Stomach smooth muscle (tissue), 2 donors: ENCODE measurements around the gene EGFLAM.

Experiments used
- H3K27ac ChIP-seq: one replicate; pipeline ENCODE4 v1.7.0; 2013; ENCODE audit warnings: mild to moderate bottlenecking, low read length, inconsistent platforms
- H3K27me3 ChIP-seq, 2 donors: one replicate each; pipeline ENCODE4 v1.7.0; 2013; ENCODE audit warnings: low read length in 2 of 2; ENCODE audit not compliant: insufficient read depth in 2 of 2, control insufficient read depth in 1 of 2
- H3K36me3 ChIP-seq, 2 donors: one replicate each; pipeline ENCODE4 v1.7.0; 2013; ENCODE audit warnings: low read length in 2 of 2; ENCODE audit not compliant: control insufficient read depth in 2 of 2, insufficient read depth in 2 of 2
- H3K4me1 ChIP-seq: one replicate; pipeline ENCODE4 v1.7.0; 2013; ENCODE audit warnings: low read length; ENCODE audit not compliant: control insufficient read depth, insufficient read depth
- H3K4me3 ChIP-seq, 2 donors: one replicate each; pipeline ENCODE4 v1.7.0; 2013; ENCODE audit warnings: low read length in 2 of 2
- H3K9ac ChIP-seq, 2 donors: one replicate each; pipeline ENCODE4 v1.7.0; 2013; ENCODE audit warnings: low read length in 2 of 2, mild to moderate bottlenecking in 1 of 2
- H3K9me3 ChIP-seq, 2 donors: one replicate each; pipeline ENCODE4 v1.7.0; 2013; ENCODE audit warnings: low read length in 2 of 2; ENCODE audit not compliant: control insufficient read depth in 2 of 2
- donor health status: healthy.
- donor health status: Pancreatic carcinoma.

Gene EGFLAM

GRCh38 chr5:38456657-38457399, 198.5 kb downstream of the EGFLAM start:
- Histone ChIP-seq H3K27ac (no peak overlapping the region), H3K36me3 (no peaks in the 10 kb centered on the region), H3K9me3 (no peaks in the 10 kb centered on the region), H3K4me3 (no peak overlapping the region), H3K27me3 (no peaks in the 10 kb centered on the region), H3K9ac (no peak overlapping the region), H3K4me1 (no peaks in the 10 kb centered on the region)

DNA sequence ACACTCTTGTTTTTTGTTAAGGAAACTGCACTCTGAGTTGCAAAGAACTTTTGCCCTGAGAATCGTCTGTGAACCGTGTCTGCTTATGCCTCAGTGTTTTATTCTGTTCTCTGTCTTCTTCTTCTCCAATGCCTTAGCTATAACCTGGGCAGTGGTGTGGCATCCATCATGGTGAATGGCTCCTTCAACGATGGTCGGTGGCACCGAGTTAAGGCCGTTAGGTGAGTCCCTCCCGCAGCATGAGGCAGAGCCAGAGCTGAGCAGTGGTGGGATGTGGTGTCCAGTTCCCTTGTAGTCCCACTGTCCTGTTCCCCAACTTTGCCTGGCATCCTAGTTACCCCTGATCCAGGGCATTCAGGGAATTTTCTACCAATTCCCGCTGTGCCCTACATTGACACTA, 199.8 kb downstream of the EGFLAM start:
- Histone ChIP-seq H3K27me3 (no peaks in the 10 kb centered on the region), H3K36me3 (no peaks in the 10 kb centered on the region), H3K4me3 (no peak overlapping the region), H3K9me3 (no peaks in the 10 kb centered on the region), H3K4me1 (peaks cover 5% of the 10 kb centered on the region), H3K27ac (no peak overlapping the region), H3K9ac (no peak overlapping the region)

GRCh38 chr5:38462976-38463633, 204.7 kb downstream of the EGFLAM start:
- Histone ChIP-seq H3K9ac (no peak overlapping the region), H3K9me3 (no peaks in the 10 kb centered on the region), H3K36me3 (no peaks in the 10 kb centered on the region), H3K4me3 (no peak overlapping the region), H3K27me3 (no peaks in the 10 kb centered on the region), H3K4me1 (peaks cover 54% of the 10 kb centered on the region), H3K27ac (peak overlapping the region; percentile 53)

DNA sequence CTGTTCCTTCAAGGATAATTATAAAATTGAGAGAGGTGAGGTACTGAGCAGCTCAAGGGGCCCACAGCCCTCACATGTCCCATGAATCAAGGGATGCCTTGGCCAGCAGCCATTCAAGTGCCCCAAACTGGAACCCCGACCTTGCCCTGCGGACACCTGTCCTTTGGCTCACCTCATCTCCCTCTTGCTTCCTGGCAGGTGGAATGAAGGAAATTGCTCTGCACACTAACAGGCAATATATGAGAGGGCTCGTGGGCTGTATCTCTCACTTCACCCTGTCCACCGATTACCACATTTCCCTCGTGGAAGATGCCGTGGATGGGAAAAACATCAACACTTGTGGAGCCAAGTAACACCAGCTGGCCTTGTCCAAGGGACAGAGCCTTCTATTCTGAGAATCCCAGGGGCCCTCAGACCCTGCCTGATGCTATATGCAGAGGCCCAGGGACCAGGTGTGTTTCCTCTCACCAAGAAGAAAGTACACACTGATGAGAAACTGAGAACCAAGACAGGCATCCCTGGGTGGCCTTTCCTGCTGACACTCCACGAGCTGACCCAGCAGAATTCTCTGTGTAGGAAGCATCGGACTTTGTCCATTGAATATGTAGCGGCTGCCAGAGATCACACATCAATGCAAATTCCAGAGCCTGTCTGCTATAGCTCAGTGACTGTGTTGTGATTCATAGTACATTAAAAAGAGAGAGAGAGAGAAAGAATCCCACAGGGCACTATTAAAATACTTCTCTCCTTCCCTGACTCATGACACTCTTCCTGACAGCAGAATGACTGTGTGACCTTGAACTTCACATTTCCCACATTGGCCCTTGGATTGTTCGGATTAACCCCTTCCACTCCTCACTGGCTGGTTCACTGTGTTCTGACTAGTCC, 205.5 kb downstream of the EGFLAM start:
- Histone ChIP-seq H3K9me3 (no peaks in the 10 kb centered on the region), H3K27me3 (no peaks in the 10 kb centered on the region), H3K4me1 (peaks cover 61% of the 10 kb centered on the region), H3K27ac (peak overlapping the region; percentile 53), H3K4me3 (peak overlapping the region in 1 of 2 donors; percentile 22), H3K36me3 (no peaks in the 10 kb centered on the region), H3K9ac (peak overlapping the region in 1 of 2 donors; percentile 2)

GRCh38 chr5:38465061-38465460, 206.7 kb downstream of the EGFLAM start:
- no peak overlapping the region for H3K4me3 ChIP-seq
- peaks cover 72% of the 10 kb centered on the region for H3K4me1 ChIP-seq
- H3K9ac ChIP-seq, result no peak overlapping the region
- H3K27me3 ChIP-seq, result no peaks in the 10 kb centered on the region
- H3K36me3 ChIP-seq, result no peaks in the 10 kb centered on the region
- peak overlapping the region; percentile 70 for H3K27ac ChIP-seq
- no peaks in the 10 kb centered on the region for H3K9me3 ChIP-seq

GRCh38 chr5:38465702-38466423, 207.5 kb downstream of the EGFLAM start:
- no peaks in the 10 kb centered on the region for H3K9me3 ChIP-seq
- H3K4me3 ChIP-seq, result no peak overlapping the region
- peaks cover 74% of the 10 kb centered on the region for H3K4me1 ChIP-seq
- no peaks in the 10 kb centered on the region for H3K27me3 ChIP-seq
- H3K36me3 ChIP-seq, result no peaks in the 10 kb centered on the region
- no peak overlapping the region for H3K9ac ChIP-seq
- H3K27ac ChIP-seq, result peak overlapping the region; percentile 70

DNA sequence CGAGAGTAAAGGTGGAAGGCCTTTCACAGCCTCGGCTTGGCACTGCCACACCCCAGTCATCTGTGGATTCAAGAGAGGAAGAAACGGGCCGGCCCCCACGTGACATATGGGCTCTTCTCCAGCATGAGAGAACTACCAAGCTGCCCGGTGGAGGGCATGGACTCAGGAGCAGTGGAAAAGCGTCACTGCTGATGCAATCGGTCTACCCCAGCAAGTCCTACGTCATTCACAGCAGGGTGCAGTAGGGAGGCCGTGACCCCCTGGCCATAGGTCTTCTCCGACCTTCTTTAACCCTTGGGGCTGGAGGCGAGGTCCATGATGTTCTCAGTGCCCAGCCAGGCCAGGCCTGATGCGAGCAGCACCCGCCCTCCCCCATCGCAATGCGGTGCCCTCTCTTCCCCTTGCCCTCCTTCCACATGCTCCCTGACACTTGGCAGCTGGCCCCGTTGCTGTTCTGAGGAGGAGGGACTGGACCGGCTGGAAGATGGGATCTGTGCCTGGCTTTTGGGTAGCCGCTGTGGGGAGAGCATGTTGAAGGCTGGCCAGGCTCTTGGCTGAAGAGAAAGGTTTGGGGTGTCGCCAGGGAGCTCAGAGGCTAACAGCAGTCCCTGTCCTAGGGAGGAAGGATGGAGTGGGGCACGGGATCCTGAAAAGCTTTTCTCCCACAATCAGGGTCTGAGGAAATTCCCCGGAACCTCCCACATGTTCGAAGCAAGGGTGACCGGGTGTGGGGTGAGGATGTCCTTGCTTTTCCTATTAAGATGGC, 208.2 kb downstream of the EGFLAM start:
- H3K36me3 ChIP-seq, result no peaks in the 10 kb centered on the region
- peak overlapping the region; percentile 13 to 25 for H3K9ac ChIP-seq
- no peaks in the 10 kb centered on the region for H3K27me3 ChIP-seq
- no peaks in the 10 kb centered on the region for H3K9me3 ChIP-seq
- H3K27ac ChIP-seq, result peak overlapping the region; percentile 70
- peaks cover 74% of the 10 kb centered on the region for H3K4me1 ChIP-seq
- H3K4me3 ChIP-seq, result peak overlapping the region in 1 of 2 donors; percentile 44

GRCh38 chr5:38467353-38468040, 209.1 kb downstream of the EGFLAM start:
- peaks cover 74% of the 10 kb centered on the region for H3K4me1 ChIP-seq
- H3K9me3 ChIP-seq, result no peaks in the 10 kb centered on the region
- peak overlapping the region in 1 of 2 donors; percentile 44 for H3K4me3 ChIP-seq
- H3K9ac ChIP-seq, result peak overlapping the region; percentile 25 to 60
- H3K27ac ChIP-seq, result peak overlapping the region; percentile 70
- H3K36me3 ChIP-seq, result no peaks in the 10 kb centered on the region
- H3K27me3 ChIP-seq, result no peaks in the 10 kb centered on the region

- Histone ChIP-seq H3K27ac (peak overlapping the region; percentile 70), H3K36me3 (no peaks in the 10 kb centered on the region), H3K4me3 (peak overlapping the region in 1 of 2 donors; percentile 22), H3K9me3 (no peaks in the 10 kb centered on the region), H3K9ac (peak overlapping the region in 1 of 2 donors; percentile 36), H3K27me3 (no peaks in the 10 kb centered on the region), H3K4me1 (peaks cover 69% of the 10 kb centered on the region)
Measured at GRCh38 chr5:38468202-38468673, 209.9 kb downstream of the EGFLAM start.
